ENCODE data around the gene SCT.

DNA sequence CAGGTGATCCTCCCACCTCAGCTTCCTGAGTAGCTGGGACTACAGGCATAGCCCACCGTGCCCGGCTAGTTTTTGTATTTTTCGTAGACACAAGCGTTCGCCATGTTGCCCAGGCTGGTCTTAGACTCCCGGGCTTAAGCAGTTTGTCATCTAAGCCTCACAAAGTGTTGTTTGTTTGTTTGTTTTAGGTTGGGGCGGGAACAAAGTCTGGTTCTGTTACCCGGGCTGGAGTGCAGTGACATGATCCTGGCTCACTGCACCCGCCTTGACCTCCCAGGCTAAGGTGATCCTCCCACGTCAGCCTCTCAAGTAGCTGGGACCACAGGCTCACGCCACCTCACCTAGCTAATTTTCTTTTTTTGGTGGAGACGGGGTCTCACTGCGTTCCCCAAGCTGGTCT, 23.8 kb downstream of the SCT start:
- TF ChIP-seq CTCF (IDR thresholded peaks at IDR 0.05 in 8 of 11, conservative IDR thresholded peaks at IDR 0.05 in 3 of 11) (no peak), POLR2A (IDR thresholded peaks at IDR 0.05) (no peak)
